HepG2 (cell line): ENCODE data around the gene VEGFA. TPM values are rescaled to one million over a fixed set of nuclear protein-coding genes. Genes with fewer than 3 reads are reported as not detected.

Experiments used
- AGO2 ChIP-seq: fragments of 200-400 bp; formaldehyde crosslinking; optimal IDR thresholded peaks from 2 replicates; pipeline ENCODE3; 2017; ENCODE audit warnings: mild to moderate bottlenecking, low read depth, low read length, moderate library complexity
- TCF7 ChIP-seq: sonication (generic); IDR thresholded peaks from 2 replicates; pipeline ENCODE4 v1.6.1; 2016; ENCODE audit warnings: antibody characterized with exemption, low read depth
- ZNF264 ChIP-seq: sonication (generic); formaldehyde crosslinking; IDR thresholded peaks from 2 replicates; pipeline ENCODE4 v1.4.0; 2020; ENCODE audit warnings: missing genetic modification reagents
- ZNF709 ChIP-seq: sonication (generic); formaldehyde crosslinking; IDR thresholded peaks from 2 replicates; pipeline ENCODE4 v1.5.0; 2020; ENCODE audit warnings: mild to moderate bottlenecking, missing genetic modification reagents
- ZNF83 ChIP-seq: sonication (generic); formaldehyde crosslinking; IDR thresholded peaks from 2 replicates; pipeline ENCODE4 v1.4.0; 2020; ENCODE audit warnings: missing genetic modification reagents, mild to moderate bottlenecking, borderline replicate concordance
- polyA plus RNA-seq, 8 experiments: library from polyadenylated mRNA; depleted of rRNA in 3 of 8; stranded (reverse) in 7 of 8; unstranded in 1 of 8; fragments of >200 nt; fragmentation: Illumina TruSeq in 4 of 8; extraction: Trizol in 4 of 8; gene quantifications; 2 replicates each; pipeline versions ENCODE4 v1.2.1 to v1.2.3, GENCODE V29; 2011 to 2016; ENCODE audit warnings: low read depth in 4 of 8, missing spikeins in 1 of 8, mixed read lengths in 1 of 8; ENCODE audit not compliant: insufficient read depth in 1 of 8
- total RNA-seq, 5 experiments: library from RNA; depleted of rRNA; stranded (reverse); fragments of >200 nt; fragmentation: Illumina TruSeq; extraction: Trizol; gene quantifications; 2 replicates each; pipeline ENCODE4 v1.2.3, GENCODE V29; 2016; ENCODE audit warnings: low read depth in 1 of 5
- TF ChIP-seq, protein P1 (sequence below): IDR thresholded peaks from 2 replicates; pipeline ENCODE4 v1.6.1; 2016; ENCODE audit warnings: control low read depth
- TF ChIP-seq, protein P2 (sequence below): sonication (generic); formaldehyde crosslinking; IDR thresholded peaks from 2 replicates; pipeline ENCODE4 v1.4.0; 2020; ENCODE audit warnings: missing genetic modification reagents
- TF ChIP-seq, protein P3 (sequence below): sonication (generic); formaldehyde crosslinking; IDR thresholded peaks from 2 replicates; pipeline ENCODE4 v1.8.0; 2022; ENCODE audit warnings: missing genetic modification reagents, low read depth, mild to moderate bottlenecking, borderline replicate concordance

Gene VEGFA
- total and polyA plus RNA-seq, 2 of the 13 experiments (the other 11 are each of a cell fraction or from before 2014, with no cell fraction given) = 68.1 to 629 TPM

DNA sequence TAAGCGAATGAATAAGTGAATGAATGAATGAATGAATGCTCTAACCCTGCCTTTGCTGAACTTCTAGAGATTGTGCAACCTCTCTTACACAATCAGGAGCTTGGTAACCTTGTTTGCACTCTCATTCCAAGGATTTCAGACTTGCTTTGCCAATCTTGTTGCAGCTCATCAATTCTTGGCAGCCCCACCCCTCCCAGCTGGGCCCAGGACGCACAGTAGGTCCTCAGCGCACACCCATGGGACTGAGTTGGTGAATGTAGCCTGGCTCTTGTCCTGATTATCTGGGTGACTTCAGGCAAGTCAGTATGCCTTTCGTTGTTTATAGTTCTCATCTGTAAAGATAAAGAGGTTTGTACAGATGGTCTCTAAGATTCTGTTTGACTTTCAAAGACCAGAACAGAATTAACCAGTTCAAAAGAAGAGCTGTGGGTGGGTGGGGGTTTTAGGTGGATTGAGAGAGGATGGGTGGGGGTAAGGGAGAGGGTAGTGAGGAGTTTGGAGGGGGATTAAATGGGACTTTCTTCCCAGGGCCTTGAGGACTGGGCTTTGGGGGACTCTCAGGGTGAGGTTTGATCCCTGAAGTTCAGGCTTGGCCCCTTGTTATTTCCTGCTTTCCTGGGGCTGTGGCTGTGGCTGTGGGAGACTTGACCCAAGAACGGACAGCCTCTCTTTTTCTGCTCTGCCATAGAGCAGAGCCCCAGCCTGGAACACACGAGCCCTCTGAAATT is 33.2 kb downstream of the VEGFA start (continued):
- TF ChIP-seq, protein P1, sequence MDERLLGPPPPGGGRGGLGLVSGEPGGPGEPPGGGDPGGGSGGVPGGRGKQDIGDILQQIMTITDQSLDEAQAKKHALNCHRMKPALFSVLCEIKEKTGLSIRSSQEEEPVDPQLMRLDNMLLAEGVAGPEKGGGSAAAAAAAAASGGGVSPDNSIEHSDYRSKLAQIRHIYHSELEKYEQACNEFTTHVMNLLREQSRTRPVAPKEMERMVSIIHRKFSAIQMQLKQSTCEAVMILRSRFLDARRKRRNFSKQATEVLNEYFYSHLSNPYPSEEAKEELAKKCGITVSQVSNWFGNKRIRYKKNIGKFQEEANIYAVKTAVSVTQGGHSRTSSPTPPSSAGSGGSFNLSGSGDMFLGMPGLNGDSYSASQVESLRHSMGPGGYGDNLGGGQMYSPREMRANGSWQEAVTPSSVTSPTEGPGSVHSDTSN (CRISPR knock-in tag) = no peak
- no peak for TF ChIP-seq AGO2
- TF ChIP-seq, protein P2, sequence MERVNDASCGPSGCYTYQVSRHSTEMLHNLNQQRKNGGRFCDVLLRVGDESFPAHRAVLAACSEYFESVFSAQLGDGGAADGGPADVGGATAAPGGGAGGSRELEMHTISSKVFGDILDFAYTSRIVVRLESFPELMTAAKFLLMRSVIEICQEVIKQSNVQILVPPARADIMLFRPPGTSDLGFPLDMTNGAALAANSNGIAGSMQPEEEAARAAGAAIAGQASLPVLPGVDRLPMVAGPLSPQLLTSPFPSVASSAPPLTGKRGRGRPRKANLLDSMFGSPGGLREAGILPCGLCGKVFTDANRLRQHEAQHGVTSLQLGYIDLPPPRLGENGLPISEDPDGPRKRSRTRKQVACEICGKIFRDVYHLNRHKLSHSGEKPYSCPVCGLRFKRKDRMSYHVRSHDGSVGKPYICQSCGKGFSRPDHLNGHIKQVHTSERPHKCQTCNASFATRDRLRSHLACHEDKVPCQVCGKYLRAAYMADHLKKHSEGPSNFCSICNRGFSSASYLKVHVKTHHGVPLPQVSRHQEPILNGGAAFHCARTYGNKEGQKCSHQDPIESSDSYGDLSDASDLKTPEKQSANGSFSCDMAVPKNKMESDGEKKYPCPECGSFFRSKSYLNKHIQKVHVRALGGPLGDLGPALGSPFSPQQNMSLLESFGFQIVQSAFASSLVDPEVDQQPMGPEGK = no peak
- TF ChIP-seq, protein P3, sequence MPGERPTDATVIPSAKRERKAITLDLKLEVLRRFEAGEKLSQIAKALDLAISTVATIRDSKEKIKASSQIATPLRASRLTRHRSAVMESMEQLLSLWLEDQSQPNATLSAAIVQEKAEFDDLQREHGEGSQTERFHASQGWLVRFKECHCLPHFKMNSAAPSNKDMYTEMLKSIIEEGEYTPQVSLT (CRISPR knock-in tag) = no peak
- no peak for TF ChIP-seq ZNF709 (CRISPR knock-in tag)
- TF ChIP-seq ZNF83 (CRISPR knock-in tag) = no peak
- TF ChIP-seq ZNF264 (CRISPR knock-in tag) = peak; percentile 51; the same call in 1 of the 2 replicates
- TF ChIP-seq TCF7 = no peak
